HL-60 (cell line): ENCODE results near the gene MID1.

Source experiments
- DNase-seq, 2 experiments: peaks; one replicate each; pipeline ENCODE4 v3.0.0-alpha.2; 2010 to 2020; ENCODE audit warnings: low read depth in 1 of 2, low spot score in 1 of 2
- H3K27ac ChIP-seq: fragments of 250-450 bp; sonication (Bioruptor Pico); replicated peaks from 2 replicates; pipeline ENCODE4 v1.5.1; 2020; ENCODE audit warnings: mild to moderate bottlenecking, moderate library complexity
- H3K27me3 ChIP-seq: fragments of 250-450 bp; sonication (Bioruptor Pico); 2 replicates; pipeline ENCODE4 v1.5.1; 2021; ENCODE audit warnings: mild to moderate bottlenecking, moderate library complexity; ENCODE audit not compliant: insufficient read depth, poor library complexity, severe bottlenecking
- H3K4me3 ChIP-seq: replicated peaks from 2 replicates; pipeline ENCODE4 v1.5.1; 2011; ENCODE audit warnings: mild to moderate bottlenecking, control low read depth, low read length; ENCODE audit not compliant: insufficient read depth
- CTCF ChIP-seq: IDR thresholded peaks from one replicate; pipeline ENCODE4 v1.5.1; 2011; ENCODE audit warnings: low read length, control low read depth, inconsistent platforms; ENCODE audit not compliant: insufficient read depth
- GABPA ChIP-seq: IDR thresholded peaks from 2 replicates; pipeline ENCODE4 v1.6.1; 2012; ENCODE audit warnings: low read depth
- POLR2AphosphoS5 ChIP-seq: IDR thresholded peaks from 2 replicates; pipeline ENCODE4 v1.6.1; 2012; ENCODE audit warnings: low read depth
- REST ChIP-seq: IDR thresholded peaks from 2 replicates; pipeline ENCODE4 v1.6.1; 2012; ENCODE audit warnings: low read depth; ENCODE audit not compliant: insufficient replicate concordance
- SPI1 ChIP-seq: IDR thresholded peaks from 2 replicates; pipeline ENCODE4 v1.6.1; 2012; ENCODE audit warnings: low read depth, mild to moderate bottlenecking, borderline replicate concordance

Gene MID1

GRCh38 chrX:10568428-10568827 is 52.0 kb downstream of the MID1 start:
- H3K27ac ChIP-seq: no peak overlapping the region
- DNase-seq: no peak
- H3K4me3 ChIP-seq: no peak overlapping the region
- H3K27me3 ChIP-seq: no peaks in the 10 kb centered on the region
- no peak for TF ChIP-seq SPI1
- TF ChIP-seq REST: no peak
- TF ChIP-seq GABPA: no peak
- TF ChIP-seq POLR2AphosphoS5: no peak
- no peak for TF ChIP-seq CTCF

- DNase-seq: no peak
- no peaks in the 10 kb centered on the region for H3K27me3 ChIP-seq
- no peak overlapping the region for H3K4me3 ChIP-seq
- no peak overlapping the region for H3K27ac ChIP-seq
- TF ChIP-seq CTCF: no peak
- no peak for TF ChIP-seq GABPA
- TF ChIP-seq SPI1: no peak
- no peak for TF ChIP-seq POLR2AphosphoS5
- TF ChIP-seq REST: no peak
Measured at GRCh38 chrX:10567136-10567535, 53.2 kb downstream of the MID1 start.

- no peaks in the 10 kb centered on the region for H3K27me3 ChIP-seq
- H3K4me3 ChIP-seq: no peak overlapping the region
- TF ChIP-seq SPI1: no peak
- no peak for TF ChIP-seq CTCF
- no peak for TF ChIP-seq POLR2AphosphoS5
- TF ChIP-seq GABPA: no peak
- no peak for TF ChIP-seq REST
- DNase-seq: no peak
- no peak overlapping the region for H3K27ac ChIP-seq
Measured at GRCh38 chrX:10566716-10567097, 53.7 kb downstream of the MID1 start.
